DMS 273 treated with DMSO at 0.1 percent for 48 hours (cell line): Measurements from ENCODE around the gene GRM5.
"Not testable (repeated sequence)": the region's sequence is repeated elsewhere in the genome, so short reads cannot be mapped to it uniquely, and the experiment has no call there.

Experiments
- DNase-seq: peaks from one replicate; lab custom pipeline; 2025; lab: John Stamatoyannopoulos, UW

Gene GRM5

DNA sequence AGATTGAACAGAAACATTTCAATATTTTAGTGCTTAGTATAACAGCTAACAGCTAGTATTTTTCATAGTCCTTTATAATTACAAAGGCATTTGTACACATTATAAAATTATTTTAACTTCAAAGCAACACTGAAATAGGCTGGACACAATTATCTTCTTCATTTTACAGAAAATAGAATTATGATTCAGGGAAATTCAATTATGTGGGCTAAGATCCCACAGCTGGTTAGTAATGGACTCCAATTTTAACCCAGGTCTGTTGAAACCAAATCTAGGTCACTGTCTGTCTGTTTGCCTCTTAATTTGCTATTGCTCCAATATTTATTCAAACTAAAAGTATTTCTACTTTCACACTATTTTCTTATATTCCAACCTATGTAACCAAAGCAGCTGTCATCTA is 574.1 kb downstream of the GRM5 start:
- DNase-seq, result no peak

DNA sequence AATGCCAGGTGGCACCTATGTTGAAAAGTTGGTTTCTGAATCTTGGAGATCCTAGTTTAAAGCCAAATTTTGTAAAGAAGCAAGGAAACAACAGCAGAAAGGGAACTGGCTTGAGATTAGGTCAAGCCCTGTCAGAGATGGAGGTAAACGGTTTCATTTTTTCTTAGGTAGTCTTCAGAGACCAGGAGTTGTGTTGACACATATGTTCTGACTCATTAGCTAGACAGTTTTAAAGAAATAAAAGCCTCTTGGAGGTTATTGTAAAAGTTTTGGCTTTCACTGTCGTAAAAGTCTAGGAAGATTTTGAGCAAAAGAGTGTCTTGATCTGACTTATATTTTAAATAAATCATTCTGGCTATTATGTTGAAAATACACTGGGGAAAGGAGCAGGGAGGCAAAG is 576.8 kb downstream of the GRM5 start:
- DNase-seq, result no peak

DNA sequence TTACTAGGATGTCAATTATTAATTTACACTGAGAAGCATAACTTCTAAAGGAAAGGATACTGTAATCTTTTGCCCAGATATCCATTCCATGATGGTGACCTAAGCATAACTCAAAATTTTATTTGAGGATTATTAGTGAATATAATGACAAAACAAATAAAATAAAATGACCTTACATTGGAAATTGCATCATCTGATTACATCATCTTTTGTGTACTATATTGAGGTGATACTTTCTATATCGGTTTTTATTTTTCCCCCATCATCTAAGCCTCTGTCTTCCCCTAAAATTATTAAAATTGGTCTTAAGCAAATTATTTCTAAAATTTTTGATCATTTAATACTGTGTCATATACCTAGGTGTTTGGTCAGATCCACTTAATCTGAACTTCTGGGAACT is 578.1 kb downstream of the GRM5 start:
- no peak for DNase-seq

DNA sequence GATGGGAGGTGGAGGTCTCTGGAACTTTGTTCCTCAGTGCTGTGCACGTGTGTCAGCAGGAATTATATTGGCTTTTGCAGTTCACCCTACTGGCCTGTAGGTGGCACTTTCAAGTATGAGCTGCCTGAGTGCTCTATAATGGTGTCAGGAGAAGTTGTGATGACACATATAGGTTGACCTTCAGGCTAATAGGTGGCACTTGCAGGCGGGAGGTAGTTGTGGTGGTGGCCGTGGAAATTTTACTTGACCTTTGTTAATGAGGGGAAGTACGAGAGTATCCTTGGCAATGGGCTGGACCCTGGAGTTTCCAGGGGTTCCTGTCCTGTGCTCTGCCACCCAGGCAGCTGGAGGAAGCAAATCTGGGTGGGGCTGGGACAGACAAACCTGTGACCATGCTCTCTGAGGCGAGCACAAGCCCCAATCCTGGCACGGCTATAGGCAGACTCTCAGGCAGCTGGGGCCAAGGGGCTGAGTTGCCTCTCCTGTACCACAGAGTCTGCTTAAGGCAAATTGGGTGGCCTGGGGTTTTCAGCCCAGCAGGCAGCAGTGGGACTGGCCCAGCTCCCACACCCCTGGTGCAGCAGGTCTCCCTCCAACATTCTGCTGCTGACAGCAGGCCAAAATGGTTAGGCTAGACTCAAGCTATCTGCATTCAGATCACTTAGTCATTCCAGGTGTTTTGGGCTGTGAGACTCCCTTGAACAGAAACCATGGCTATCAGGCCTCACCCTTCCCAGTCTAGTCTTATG is 580.7 kb downstream of the GRM5 start:
- DNase-seq, result no peak

DNA sequence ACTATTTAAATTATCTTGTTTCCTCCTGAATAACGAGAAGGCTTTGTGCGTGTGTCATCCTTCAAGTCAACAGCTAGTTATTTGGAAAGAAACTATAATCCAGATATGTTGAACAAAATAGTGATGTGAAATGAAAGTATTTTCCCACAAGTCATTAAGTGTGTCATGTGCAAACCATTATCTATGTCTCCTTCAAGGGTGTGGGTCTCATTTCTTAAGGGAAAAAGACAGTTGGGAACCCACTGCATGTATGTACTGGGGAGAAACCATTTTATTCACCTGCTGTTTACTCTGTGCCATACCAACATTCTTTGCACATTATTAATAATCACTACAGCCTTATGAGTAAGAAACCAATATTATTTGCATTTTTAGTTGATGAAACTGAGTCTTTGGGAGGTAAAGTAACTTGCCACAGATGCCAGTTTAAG is 582.9 kb downstream of the GRM5 start:
- DNase-seq, result no peak

DNA sequence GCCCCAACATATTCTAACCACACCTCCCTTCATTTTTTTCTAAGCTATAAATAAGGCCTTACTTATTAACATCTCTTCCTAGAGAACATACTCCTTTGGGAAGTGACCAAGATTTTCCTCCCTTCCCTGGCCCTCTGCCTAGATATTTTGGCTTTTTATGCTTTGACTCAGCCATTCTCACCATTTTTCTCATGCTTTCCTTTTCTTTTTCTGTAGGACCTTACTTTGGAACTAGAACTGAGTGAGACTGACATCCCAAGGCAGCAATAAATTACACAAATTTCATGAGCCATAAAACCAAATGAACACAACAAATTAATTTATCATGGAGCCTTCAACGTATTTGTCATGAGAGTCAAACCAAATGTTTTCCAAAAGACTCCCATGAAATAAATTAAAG is 585.6 kb downstream of the GRM5 start:
- DNase-seq, result no peak

DNA sequence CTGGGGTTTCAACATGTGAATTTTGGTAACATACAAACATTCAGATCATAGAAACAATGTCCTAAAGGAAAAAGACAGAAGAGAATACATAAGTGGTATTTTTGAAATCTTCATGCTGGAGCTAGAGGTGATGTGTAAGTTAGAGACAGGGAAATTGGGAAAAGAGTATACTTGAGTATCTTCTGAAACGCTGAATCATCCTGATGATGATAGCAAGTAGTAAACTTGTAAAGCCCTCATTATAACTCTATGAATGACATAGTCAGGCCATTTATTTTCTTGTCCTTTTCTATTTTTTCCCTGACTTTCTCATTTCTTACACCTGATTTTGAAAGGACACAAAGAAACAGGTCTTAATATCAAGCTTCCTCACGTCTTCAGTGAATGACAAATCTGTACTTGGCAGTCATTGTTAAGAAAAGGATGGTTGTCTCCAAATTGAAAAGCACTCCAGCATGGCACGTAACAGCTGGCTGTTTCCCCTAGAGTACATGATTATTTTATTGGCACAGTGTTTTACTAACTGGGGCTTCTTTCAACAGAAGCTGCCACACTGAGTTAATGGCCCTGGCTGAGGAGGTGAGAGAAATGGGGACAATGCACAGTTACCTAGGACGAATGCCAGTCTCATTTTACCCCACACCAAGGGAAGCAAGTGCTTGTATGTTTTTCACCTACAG is 587.5 kb downstream of the GRM5 start:
- DNase-seq, result peak; percentile 58

DNA sequence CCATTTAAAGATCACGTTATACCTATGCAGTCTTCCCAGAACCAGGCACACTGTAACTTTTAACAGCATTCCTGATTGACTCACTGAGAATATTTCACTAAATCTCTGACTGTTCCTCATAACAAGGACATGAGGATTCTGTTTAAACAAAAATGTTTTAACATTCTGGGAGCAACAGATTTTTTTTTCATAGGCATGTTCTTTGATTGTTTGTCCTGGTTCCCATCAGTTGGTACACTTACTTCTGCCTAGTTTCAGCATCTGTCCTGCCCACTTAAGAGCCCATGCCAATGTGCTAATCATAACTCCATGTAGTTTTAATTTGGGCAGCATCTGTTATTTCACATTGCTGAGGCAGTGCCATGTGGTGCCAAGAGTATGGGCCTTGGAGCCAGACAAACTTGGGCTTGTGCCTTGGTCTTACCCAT is 589.8 kb downstream of the GRM5 start:
- DNase-seq, result peak; percentile 67

DNA sequence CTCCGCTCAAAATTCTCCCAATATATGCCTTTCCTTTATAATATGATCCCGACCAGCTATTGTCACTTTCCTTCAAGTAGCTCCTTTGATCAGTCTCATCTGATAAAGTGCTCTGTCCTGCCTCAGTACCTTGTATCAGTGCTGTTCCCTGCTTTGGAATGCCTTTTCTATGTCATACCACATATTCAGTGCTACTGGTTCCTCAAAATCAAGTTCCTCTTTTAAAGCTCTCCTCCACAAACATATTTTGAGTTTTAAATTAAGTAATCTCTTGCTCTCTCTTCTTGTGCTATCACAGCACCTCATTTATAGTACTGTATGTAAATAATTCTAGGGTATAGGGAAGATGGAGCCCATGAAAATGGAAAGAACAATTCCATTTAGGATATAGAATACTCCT is 591.1 kb downstream of the GRM5 start:
- DNase-seq, result no peak

DNA sequence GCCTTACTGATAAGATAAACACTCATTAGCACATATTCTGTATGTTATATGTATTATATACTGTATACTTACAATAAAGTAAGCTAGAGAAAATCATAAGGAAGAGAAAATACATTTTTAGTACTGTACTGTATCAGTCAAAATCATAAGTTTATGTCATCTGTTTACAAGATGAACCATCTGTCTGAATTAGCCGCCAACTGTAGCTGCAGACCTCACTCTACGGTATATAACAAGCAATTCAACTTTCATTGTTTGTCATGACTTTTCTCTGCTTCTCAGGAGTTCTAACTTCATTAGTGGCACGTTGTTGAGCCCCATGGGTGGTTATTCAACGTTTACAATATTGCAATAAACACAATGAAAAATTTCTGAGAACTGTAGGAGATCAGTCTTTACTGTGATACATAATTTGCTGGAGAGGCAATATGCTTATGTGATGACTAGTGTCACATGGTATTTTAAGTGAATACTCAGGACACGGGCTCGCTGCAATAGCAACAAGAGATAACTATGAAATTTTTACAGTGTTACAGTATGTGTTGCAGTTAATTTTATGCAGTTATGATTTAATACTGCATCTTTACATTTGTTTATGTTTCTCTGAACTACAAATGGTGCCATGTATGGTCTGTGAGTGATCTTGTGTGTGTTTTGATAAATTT is 596.1 kb downstream of the GRM5 start:
- no peak for DNase-seq

DNA sequence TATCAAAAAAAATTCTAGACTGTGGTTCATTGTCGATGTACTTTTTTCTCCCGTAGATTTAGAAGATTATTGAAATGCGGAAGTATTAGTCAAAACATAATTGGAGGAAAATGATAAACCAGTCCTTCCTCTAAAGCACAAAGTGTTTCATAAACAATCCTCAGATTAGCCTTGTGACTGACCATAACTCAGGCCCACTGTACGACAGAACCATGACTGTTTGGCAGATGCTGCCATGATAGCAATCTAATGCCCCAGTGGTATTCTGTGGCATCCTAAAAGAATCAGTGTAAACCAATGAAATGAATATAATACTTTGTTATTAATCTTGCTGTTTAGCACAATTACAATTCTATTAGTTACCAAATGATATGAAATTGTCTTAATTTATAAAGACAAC is 601.3 kb downstream of the GRM5 start:
- no peak for DNase-seq

DNA sequence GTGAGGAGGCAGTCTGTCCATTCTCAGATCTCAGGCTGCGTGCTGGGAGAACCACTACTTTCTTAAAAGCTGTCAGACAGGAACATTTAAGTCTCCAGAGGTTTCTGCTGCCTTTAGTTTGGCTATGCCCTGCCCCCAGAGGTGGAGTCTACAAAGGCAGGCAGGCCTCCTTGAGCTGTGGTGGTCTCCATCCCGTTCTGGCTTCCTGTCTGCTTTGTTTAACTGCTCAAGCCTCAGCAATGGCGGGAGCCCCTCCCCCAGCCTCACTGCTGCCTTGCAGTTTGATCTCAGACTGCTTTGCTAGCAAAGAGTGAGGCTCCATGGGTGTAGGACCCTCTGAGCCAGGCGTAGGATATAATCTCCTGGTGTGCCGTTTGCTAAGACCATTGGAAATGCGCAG is 602.5 kb downstream of the GRM5 start:
- DNase-seq, result not testable (repeated sequence)

DNA sequence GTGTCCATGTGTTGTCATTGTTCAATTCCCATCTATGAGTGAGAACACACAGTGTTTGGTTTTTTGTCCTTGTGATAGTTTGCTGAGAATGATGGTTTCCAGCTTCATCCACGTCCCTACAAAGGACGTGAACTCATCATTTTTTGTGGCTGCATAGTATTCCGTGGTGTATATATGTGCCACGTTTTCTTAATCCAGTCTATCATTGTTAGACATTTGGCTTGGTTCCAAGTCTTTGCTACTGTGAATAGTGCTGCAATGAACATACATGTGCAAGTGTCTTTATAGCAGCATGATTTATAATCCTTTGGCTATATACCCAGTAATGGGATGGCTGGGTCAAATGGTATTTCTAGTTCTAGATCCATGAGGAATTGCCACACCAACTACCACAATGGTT is 607.7 kb downstream of the GRM5 start:
- not testable (repeated sequence) for DNase-seq

DNA sequence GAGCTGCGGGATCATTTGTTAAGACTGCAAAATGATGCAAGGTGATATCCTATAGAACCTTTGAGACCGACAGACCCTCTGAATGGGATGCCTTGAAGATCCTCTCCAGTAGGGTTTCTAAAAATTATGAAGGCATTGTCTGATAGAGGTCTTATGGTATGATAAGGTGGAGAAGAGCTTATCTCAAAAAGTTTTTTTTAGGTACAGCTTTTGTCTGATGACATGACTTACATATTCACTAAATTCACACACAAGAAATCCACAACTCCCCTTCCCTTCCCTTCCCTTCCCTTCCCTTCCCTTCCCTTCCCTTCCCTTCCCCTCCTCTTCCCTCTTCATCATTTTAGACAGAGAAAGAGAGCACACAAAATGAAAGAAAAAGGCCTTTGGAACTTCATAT is 609.8 kb downstream of the GRM5 start:
- DNase-seq, result no peak

DNA sequence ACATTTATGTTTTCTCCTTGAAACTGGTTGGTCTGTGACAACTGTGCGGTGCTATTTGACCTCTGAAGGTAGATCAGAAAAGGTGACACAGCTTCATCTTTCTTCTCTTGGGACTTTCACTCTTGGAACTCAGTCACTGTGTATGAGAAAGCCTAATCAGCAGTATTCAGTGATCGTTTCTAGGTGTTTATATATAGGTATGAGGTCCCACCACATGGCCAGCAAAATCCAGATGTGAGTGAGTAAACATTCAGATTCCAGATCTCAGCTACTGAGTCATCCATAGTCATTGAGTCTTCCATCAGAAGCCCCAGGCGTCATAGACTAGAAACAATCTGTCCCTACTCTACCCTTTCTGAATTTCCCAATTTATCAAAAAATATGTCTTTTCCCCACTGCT is 610.9 kb downstream of the GRM5 start:
- no peak for DNase-seq
